GM21619 (cell line): ENCODE results near the gene PRKN.

Source experiments
- ATAC-seq: cut with Tn5 transposase; IDR thresholded peaks from one replicate; pipeline ENCODE4 v1.9.1; 2021; ENCODE audit not compliant: unreplicated experiment

The PRKN gene

DNA sequence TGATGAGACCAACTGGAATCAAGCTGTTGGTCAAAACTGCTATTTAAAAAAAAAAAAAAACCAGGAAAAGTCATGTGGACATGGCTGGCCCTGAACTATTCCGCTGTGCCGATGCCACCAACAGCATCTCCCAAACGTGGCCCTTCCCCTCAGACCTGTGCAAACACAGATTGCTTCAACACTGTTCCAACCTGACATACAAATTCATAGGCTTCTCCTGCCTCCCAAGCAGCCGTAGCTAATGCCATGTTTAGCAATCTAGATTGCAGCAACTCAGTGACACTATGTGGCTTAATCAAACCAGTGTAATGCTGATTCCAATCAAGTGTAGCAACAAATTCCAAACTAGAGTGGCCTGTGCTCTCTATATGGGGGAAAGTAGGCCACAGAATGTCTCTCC is 16.2 kb downstream of the PRKN start:
- ATAC-seq: no peak

DNA sequence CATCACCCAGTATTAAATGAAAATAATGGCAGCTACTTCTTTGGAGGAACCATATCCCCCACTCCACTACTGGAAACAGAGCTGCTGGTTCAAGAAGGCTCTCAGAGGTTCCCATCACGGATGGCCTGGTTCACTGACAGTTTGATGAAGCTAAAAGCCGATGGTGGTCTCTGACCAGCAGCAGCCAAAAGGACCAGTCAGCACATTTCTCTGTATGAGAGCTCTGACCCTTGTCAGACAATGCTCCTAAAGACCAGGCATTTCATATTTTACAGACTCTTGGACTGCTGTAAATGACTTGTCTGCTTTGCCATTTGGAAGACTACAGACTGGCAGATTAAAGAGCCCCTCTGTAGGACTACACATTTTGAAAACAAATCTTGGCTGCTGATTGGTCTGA is 16.6 kb downstream of the PRKN start:
- ATAC-seq: no peak

DNA sequence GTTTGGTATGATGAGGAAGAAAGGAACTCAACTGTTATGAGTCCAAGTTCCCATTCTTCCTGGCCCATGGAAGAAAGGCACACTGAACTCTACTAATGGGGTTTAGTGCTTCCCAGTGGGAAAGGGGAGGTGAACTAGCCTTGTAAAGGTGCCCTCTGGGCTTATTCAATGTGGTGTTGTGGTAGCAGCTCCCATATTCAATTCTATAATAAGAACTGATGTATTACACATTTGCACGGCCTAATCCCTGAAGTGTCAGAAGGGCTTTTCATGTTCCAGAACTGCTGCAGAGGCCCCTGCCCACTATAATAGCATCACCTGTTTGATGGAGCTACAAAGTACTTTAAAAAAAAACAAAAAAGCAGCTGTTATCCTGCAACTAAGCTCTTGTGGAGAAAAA is 17.1 kb downstream of the PRKN start:
- no peak for ATAC-seq

DNA sequence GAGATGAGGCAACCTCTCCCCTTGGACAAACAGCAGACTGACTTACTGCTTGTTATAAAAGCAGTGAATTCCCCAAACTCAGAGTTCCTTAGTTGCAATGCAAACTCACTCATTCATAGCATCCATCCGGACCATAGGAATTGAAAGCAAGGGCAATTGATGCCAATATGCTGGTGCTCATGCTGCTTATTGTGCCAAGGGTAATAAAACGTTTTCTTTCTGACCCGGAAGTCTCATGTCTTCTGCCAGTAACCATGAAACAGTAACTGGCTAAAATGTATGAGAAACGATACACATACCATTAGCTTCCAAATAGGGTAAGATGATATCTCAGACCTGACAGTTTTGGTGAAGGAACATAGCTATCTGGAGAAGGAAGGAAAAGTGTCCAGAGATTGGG is 18.1 kb downstream of the PRKN start:
- ATAC-seq: no peak

DNA sequence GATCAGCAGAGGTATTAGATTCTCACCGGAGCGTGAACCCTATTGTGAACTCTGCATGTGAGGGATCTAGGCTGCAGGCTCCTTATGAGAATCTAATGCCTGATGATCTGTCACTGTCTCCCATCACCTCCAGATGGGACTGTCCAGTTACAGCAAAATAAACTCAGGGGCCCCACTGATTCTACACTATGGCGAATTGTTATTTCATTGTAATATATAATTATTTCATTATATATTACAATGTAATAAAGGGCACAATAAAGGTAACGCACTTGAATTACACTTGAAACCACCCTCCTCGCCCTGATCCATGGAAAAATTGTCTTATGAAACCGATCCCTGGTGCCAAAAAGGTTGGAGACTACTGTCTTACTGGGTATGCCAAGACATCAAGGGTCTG is 18.6 kb downstream of the PRKN start:
- ATAC-seq: no peak

DNA sequence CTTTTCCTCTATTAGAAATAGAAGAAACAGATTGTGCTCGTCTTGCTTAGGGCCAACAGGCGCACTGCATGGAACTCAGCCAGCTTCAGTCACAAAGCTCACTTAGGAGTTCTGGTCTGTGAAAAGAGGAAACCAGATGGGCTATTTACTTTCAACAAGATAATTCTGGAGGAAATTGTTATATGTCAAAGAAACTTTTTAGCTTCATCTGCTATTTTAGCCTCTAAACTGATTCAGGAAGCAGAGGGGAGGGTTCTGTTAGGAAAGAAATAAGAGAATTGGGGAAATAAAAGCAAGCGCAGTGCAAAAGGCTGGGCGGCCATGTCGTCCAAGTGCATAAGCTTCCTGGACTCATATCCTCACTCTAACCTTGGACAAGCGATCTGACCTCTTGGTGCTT is 21.3 kb downstream of the PRKN start:
- ATAC-seq: no peak

DNA sequence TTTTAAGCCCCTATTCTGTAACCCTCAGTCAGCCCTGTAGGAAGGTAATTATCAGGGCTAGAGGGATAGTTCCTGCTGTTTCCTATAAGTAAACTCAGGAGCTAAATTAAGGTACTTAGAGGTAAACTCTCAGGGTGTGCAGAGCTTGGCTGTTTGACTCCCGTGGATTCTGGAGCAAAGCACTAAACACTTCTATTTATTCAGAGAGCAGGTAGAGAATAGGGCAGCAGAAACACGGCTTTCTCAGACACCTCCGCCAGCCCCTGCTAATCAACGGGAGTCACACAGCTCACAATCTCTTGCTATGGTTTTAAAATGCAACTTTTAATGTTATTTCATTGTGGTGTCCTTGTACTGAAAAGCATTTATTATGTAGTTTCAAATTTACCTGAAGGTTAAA is 21.8 kb downstream of the PRKN start:
- ATAC-seq: no peak

DNA sequence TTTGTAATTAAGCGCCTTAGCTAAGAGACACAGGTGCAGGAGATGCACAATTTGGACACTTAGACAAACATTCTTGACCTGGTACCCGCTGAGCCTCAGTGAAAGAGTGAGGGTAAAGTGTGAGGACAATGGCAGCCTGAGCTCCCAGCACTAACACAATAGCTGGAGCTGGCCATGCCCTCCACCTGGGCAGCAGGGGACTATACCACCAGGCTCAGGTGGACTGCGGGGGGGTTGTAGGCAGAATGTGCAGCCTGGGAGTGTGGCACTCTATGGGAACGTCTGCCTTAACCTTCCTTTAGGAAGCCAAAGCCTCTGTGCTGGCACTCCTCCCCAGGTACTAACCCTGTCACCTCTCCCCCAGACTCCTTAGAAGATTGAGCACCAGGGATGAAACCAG is 23.6 kb downstream of the PRKN start:
- ATAC-seq: no peak

DNA sequence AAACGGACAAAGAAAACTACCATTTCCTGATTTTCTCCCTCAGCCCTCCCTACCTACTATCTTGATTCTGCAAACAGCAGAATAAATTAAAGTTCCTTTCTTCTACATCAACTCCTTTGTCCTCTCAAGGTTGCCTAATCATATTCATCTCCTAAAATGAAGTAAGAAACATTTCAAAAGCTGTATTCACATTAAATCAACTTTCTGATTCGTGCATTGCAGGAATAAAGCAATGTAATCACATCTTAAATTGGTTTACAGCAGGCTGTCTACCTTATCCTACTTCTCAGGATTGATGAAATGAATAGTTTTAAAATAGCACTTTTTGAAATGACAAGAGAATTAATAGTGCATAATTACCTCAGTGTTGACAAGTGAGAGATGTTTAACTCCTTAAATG is 25.1 kb downstream of the PRKN start:
- ATAC-seq: no peak

DNA sequence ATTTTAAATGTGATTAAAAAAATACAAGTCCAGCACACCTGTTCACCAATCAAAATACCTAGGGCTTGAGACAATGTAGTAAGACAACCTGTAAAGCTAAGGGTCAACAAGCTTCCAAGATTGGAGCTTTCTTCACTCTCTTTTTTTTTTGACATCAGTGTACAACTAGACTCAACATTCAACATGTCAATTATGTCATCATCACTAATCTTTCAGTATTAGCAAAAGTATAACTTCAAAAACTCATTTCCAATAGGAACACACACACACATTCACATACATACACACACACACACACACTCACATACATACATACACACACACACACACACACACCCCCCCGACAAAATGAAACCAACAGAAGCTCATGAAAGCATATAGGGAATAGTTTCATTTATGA is 26.0 kb downstream of the PRKN start:
- ATAC-seq: no peak

DNA sequence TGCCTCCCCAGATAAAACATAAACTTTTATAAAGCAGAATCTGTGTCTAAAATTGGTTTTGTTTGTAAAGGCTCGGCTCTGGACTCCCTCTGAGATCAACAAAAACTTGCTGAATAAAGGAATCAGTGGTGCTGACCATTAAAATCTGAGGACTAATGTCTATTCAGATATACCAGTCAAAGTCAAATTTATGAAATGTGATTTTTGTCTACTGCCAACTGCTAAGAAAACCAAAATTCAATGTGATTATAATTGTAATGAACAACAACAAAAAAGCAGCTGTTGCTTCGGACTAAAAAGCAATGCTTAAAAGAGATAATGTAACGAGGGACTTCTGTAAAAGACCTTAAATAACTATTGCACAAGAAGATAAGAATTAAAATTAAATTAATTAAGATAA is 26.6 kb downstream of the PRKN start:
- ATAC-seq: no peak

DNA sequence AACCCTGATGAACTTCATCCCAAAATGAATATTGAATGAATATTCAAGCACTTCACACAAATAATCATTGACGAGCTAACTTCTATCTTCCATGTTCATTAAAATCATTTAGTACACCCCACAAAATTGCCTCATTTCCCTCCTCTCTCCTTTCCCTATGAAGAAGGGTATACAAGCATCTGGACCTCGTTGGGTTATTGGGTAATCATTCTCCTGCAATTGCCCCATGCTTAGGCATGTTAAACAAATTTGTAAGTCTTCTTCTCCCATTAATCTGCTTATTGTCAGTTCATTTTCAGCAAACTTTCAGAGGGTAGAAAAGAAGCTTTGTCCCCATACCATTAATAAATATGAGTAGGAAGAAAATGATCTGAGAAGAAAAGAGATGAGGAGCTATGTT is 27.6 kb downstream of the PRKN start:
- ATAC-seq: no peak

DNA sequence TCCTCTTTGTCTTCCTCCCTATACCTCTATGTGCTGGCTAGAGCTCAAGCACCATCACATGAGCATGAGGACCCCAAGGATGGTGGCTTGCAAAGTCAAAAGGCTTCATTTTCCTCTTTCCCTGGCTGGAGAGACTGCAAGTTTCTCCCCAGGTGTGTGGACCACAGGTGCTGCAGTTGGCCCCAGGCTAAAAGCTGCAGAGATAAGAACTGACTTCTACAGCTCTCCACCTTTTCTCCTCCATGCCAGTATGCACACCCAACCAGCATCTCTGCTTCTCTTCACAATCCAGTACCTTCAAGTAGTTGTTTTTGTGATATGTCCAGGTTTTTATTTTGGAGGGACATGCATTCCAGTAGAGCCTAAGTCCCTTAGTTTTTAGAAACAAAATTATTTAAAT is 29.1 kb downstream of the PRKN start:
- no peak for ATAC-seq

DNA sequence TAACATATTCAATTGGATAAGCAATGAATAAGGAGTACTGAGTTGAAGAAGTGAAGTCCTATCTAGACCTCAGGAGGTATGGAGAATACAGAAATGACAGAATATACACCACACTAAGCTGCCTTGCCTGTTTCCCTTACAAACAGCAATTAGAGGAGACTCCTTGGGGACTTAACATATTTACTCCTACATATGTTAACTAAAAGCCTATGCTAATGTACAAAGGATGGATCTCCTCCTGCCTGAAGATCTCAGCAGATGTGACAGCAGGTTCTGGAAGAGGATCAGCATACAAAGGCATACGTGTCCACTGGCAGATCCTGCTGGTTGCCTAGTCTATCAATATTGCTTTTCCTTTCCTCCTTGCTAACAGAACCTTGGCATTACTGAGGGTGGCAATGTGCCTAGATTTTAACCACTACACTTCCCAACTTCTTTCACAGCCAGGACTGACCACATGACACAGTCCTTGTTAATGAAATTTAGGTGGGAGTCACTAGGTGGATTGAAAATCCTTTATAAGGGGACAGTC is 29.6 kb downstream of the PRKN start:
- ATAC-seq: no peak

DNA sequence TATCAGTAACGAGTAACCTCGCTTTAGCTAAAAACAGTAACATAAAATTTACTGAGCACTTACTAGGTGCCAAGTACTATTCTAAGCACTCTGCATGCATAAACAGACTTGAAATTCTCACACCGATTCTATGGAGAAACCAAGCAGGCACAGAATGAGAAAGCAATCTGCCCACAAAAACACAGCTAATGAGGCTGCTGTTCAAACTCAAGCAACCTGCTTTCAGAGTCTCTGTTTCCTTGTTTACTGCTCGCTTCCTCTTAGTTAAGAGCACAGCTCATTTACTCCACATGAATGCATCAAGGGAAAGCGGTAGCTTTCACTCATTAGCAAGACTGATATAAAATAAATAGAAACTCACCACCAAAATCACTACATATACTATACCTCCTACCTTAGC is 37.4 kb downstream of the PRKN start:
- ATAC-seq: no peak

DNA sequence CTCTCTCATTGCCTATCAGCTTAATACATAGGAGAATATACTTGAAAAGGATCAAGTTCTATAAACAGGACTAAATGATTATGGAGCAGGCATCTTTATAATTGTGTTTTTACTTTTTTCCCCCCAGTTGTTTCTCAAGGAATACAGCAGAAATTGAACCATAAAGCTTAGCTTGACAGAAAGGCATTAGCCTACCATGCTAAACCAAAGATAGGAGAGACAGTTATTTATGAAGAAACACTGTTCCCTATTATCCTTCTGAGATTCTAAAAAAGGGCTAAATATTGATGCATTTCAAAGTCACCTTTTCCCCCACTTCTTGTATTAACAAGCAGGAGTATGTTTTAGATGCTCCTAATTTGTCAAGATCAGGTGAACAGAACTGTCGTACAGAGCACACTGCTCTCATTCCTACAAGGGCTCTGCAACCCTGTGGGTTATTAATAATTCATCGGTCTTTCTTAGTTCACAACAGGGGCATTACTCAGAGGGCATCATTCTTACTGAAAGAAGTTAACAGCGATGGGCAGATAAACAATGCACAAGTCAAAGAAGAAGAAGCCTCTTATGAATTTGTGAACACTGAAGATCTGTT is 38.7 kb downstream of the PRKN start:
- ATAC-seq: no peak

DNA sequence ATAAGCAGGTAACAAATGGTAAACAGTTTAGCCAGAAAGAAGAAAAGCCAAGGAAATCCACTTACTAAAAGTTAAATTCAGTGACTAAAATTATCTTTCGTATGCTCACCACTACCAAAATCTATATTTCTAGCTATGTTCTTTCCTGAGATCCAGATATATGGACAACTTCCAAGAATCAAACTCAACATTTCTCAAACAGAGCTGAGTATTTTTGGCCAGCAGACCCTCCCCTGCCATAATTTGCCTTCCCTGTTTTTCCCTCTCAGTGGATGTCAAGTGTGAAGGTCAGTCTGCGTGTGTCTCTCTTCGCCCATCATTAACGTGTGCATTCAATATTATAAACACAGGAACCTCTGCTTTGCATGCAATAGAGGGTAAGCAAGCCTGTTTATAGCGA is 42.0 kb downstream of the PRKN start:
- ATAC-seq: no peak

DNA sequence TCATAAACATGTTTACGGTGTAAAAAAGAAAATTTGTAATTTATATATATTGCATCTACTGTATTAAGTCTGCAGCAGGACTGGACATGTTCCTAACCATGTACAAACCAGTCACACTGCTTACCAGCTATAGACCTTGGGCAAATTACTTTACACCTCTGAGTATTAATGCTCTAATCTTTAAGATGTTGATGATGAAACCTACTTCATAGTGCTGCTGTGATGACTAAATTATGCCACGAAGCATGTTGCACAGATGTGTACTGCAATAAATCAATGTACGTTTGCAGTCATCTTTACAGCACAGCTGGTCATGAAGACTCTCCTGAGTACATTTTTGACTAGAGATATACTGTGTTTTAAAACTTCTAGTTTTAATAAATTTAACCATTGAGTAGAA is 42.6 kb downstream of the PRKN start:
- no peak for ATAC-seq

DNA sequence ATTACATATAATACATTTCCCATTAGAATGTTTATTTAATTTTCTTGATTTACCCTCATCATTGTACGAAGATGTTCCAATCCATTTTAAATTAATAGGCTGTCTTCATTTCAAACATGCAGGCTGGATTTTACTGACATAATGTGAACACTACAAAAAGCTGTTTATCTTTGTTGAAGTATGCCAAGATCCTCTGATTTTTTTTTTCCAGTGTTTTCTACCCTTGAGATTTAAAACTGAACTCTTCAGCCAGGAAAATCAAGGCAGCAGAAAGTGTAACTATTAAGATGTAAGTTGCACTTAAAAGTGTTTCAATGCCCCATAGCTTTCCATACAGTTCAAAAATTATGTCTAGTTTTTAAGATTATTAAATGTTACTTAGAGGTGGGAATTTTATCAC is 43.5 kb downstream of the PRKN start:
- ATAC-seq: no peak

DNA sequence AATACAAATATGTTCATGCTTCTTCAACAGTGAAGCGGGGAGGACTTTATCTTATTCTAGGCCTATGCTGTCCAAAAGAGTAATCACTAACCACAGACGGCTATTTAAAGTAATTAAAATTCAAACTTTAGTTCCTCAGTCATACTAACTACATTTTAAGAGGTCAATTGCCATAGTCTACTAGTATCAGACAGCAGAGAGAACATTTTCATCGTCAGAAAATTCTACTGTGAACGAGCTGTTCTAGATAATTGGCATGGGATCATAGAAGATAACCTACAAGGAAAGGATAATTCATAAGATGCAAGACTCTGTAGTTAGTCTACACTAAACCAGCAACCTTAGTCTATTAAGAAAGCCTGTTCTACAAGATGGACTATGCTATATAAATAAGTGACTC is 44.4 kb downstream of the PRKN start:
- ATAC-seq: no peak

DNA sequence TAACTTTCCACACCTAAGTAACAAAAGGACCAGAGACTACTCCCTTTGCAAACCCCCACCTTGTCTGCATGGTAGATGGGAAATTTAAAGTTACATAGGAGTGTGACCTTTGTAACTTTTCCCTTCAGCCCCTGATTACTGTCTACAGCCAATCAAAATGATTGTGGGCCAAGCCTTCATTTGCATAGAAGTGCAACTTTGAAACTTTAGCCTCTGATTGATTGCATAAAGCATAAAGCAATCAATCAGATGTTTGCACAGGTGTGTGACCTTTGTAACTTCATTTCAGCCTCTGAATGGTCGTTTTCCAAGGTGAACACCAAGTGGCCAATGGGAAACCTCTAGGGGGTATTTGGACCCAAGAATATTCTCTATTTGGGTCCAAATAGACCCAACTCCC is 46.1 kb downstream of the PRKN start:
- no peak for ATAC-seq

DNA sequence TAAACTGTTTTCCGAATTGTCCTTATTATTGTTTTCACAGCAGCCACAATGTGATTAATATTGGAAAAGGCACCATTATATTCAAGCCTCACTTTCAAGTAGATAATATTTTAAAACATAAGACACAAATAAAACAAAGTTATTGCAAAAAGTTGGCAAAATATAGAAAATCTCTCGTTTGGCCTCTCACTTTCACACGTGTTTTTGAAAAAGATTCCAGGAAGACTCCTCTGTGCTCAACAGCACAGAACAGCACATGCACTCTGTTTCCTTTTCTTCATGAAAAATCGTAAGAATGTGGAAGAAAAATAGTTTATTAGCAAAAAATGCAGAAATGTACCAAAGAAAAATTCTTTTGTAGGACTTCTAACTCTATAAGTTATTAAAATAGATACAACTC is 46.7 kb downstream of the PRKN start:
- ATAC-seq: no peak

DNA sequence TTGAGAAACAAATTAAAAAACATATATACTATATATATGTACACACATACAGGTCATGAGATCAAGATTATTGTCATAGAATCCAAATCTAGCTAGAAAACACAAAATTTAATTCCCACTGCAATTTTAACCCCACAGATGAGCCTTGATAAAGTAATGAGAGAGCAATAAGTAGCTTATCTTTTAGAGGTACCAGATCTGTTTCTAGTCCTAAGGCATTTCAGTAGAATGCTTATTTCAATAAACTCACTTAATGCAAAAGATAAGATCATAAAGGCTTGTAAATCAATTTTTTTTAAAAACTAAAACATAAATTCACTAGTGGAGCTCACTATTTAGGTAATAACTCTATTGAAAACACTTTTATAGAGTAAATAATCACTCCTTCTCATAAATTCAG is 47.2 kb downstream of the PRKN start:
- ATAC-seq: no peak

DNA sequence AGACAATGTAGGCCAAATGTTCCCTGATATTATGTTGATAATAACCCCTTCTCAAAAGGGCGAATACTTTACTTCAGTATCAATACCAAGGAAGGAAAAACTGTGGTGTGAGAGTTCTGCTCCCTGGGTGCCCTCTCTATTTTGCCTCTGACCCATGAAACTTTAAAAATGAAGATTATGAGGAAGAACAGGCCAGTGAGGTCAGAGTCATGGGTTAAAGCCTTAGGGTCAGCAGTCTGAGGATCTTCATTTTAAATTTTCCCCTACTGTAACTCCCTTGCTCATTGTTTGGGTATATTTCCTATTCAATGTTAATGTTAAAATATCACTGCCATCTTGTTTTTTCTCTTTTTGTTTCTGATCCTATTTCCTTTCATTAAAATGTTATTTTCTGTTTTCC is 47.9 kb downstream of the PRKN start:
- ATAC-seq: no peak
